SK-N-SH treated with all-trans-retinoic acid at 6 μM for 48 hours (cell line): ENCODE results near the gene LHFPL2.

Experiments used
- ATAC-seq: fragments of 200-7000 bp; cut with Tn5 transposase; 3 replicates; pipeline ENCODE4 v1.9.1; 2020; ENCODE audit warnings: mild to moderate bottlenecking, moderate library complexity
- ARNTL ChIP-seq: fragments of 450-650 bp; formaldehyde crosslinking; IDR thresholded peaks from 2 replicates; pipeline ENCODE4 v1.5.0; 2020; ENCODE audit warnings: low read depth, mild to moderate bottlenecking, moderate library complexity, borderline replicate concordance
- BACH2 ChIP-seq: fragments of 250-450 bp; sonication (Bioruptor Pico); IDR thresholded peaks from 2 replicates; pipeline ENCODE4 v1.9.0; 2021; ENCODE audit warnings: mild to moderate bottlenecking, borderline replicate concordance
- CSDC2 ChIP-seq: fragments of 250-450 bp; sonication (Bioruptor Pico); IDR thresholded peaks from 2 replicates; pipeline ENCODE4 v1.5.0; 2020; ENCODE audit warnings: mild to moderate bottlenecking, moderate library complexity
- ESRRG ChIP-seq: fragments of 250-450 bp; sonication (Bioruptor Pico); IDR thresholded peaks from 2 replicates; pipeline ENCODE4 v1.6.1; 2021; ENCODE audit warnings: mild to moderate bottlenecking
- GLIS3 ChIP-seq: fragments of 250-450 bp; sonication (Bioruptor Pico); IDR thresholded peaks from 2 replicates; pipeline ENCODE4 v1.5.0; 2020; ENCODE audit warnings: mild to moderate bottlenecking, moderate library complexity
- ISL1 ChIP-seq: fragments of 250-450 bp; sonication (Bioruptor Pico); IDR thresholded peaks from 2 replicates; pipeline ENCODE4 v2.1.2; 2022; ENCODE audit warnings: mild to moderate bottlenecking, moderate library complexity
- OSR1 ChIP-seq: fragments of 250-450 bp; sonication (Bioruptor Pico); IDR thresholded peaks from 2 replicates; pipeline ENCODE4 v1.8.0; 2022; ENCODE audit warnings: moderate library complexity, mild to moderate bottlenecking, inconsistent platforms
- RARB ChIP-seq: fragments of 250-450 bp; sonication (Bioruptor Pico); IDR thresholded peaks from 2 replicates; pipeline ENCODE4 v1.8.0; 2021; ENCODE audit warnings: mild to moderate bottlenecking, moderate library complexity
- SNAI2 ChIP-seq: fragments of 250-450 bp; sonication (Bioruptor Pico); IDR thresholded peaks from 2 replicates; pipeline ENCODE4 v1.5.0; 2020; ENCODE audit warnings: mild to moderate bottlenecking, moderate library complexity
- TCF4 ChIP-seq: fragments of 250-450 bp; sonication (Bioruptor Pico); IDR thresholded peaks from 2 replicates; pipeline ENCODE4 v1.8.0; 2021; ENCODE audit warnings: mild to moderate bottlenecking, moderate library complexity, borderline replicate concordance
- TOX ChIP-seq: fragments of 250-450 bp; sonication (Bioruptor Pico); IDR thresholded peaks from 2 replicates; pipeline ENCODE4 v1.8.0; 2021; ENCODE audit warnings: mild to moderate bottlenecking, moderate library complexity, borderline replicate concordance
- ZC3H10 ChIP-seq: fragments of 250-450 bp; sonication (Bioruptor Pico); IDR thresholded peaks from 2 replicates; pipeline ENCODE4 v1.5.1; 2021; ENCODE audit warnings: mild to moderate bottlenecking, moderate library complexity
- ZFP3 ChIP-seq: fragments of 250-450 bp; sonication (Bioruptor Pico); IDR thresholded peaks from 2 replicates; pipeline ENCODE4 v1.5.0; 2020; ENCODE audit warnings: mild to moderate bottlenecking, moderate library complexity
- ZNF565 ChIP-seq: fragments of 450-650 bp; formaldehyde crosslinking; conservative IDR thresholded peaks from 2 replicates; pipeline ENCODE4 v1.5.0; 2020; ENCODE audit warnings: low read depth, mild to moderate bottlenecking, moderate library complexity
- ZNF70 ChIP-seq: fragments of 450-650 bp; formaldehyde crosslinking; IDR thresholded peaks from 2 replicates; pipeline ENCODE4 v1.5.0; 2020; ENCODE audit warnings: mild to moderate bottlenecking, moderate library complexity
- TF ChIP-seq, protein P1 (sequence below): fragments of 250-450 bp; sonication (Bioruptor Pico); IDR thresholded peaks from 2 replicates; pipeline ENCODE4 v1.5.0; 2020; ENCODE audit warnings: mild to moderate bottlenecking, moderate library complexity
- TF ChIP-seq, protein P2 (sequence below): fragments of 250-450 bp; sonication (Bioruptor Pico); IDR thresholded peaks from 2 replicates; pipeline ENCODE4 v1.5.1; 2021; ENCODE audit warnings: mild to moderate bottlenecking, moderate library complexity
- TF ChIP-seq, protein P3 (sequence below): fragments of 250-450 bp; sonication (Bioruptor Pico); IDR thresholded peaks from 2 replicates; pipeline ENCODE4 v1.5.1; 2020; ENCODE audit warnings: low read depth, mild to moderate bottlenecking, moderate library complexity
- TF ChIP-seq, protein P4 (sequence below): fragments of 250-450 bp; sonication (Bioruptor Pico); IDR thresholded peaks from 2 replicates; pipeline ENCODE4 v1.8.0; 2021; ENCODE audit warnings: low read depth, mild to moderate bottlenecking, moderate library complexity, borderline replicate concordance
- TF ChIP-seq, protein P5 (sequence below): fragments of 250-450 bp; sonication (Bioruptor Pico); IDR thresholded peaks from 2 replicates; pipeline ENCODE4 v1.8.0; 2020; ENCODE audit warnings: mild to moderate bottlenecking, moderate library complexity, borderline replicate concordance

Gene LHFPL2

DNA sequence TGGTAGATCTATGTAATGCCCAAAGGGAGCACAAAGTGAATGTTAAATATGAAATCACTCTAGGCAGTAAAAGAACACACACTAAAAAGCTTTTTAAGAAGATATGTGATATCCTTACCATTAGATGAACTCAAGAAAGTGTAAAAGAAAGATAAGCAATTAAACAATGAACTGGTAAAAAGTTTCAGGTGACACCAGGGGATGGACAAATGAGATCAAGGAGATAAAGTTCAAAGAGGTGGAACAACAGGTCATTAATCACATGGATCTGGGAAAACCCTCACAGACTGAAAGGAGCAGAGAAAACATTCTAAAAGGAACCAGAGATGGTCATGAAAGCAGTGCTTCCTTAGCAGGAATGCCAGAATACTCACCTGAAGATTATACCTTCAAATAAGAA, 40.7 kb downstream of the LHFPL2 start:
- no peak for TF ChIP-seq ESRRG (CRISPR knock-in tag)
- TF ChIP-seq ARNTL (CRISPR knock-in tag), result no peak
- TF ChIP-seq GLIS3 (CRISPR knock-in tag), result no peak
- no peak for TF ChIP-seq ZFP3 (CRISPR knock-in tag)
- TF ChIP-seq OSR1, result no peak
- TF ChIP-seq, protein P1, sequence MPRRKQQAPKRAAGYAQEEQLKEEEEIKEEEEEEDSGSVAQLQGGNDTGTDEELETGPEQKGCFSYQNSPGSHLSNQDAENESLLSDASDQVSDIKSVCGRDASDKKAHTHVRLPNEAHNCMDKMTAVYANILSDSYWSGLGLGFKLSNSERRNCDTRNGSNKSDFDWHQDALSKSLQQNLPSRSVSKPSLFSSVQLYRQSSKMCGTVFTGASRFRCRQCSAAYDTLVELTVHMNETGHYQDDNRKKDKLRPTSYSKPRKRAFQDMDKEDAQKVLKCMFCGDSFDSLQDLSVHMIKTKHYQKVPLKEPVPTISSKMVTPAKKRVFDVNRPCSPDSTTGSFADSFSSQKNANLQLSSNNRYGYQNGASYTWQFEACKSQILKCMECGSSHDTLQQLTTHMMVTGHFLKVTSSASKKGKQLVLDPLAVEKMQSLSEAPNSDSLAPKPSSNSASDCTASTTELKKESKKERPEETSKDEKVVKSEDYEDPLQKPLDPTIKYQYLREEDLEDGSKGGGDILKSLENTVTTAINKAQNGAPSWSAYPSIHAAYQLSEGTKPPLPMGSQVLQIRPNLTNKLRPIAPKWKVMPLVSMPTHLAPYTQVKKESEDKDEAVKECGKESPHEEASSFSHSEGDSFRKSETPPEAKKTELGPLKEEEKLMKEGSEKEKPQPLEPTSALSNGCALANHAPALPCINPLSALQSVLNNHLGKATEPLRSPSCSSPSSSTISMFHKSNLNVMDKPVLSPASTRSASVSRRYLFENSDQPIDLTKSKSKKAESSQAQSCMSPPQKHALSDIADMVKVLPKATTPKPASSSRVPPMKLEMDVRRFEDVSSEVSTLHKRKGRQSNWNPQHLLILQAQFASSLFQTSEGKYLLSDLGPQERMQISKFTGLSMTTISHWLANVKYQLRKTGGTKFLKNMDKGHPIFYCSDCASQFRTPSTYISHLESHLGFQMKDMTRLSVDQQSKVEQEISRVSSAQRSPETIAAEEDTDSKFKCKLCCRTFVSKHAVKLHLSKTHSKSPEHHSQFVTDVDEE, result no peak
- TF ChIP-seq SNAI2 (CRISPR knock-in tag), result no peak
- TF ChIP-seq, protein P2, sequence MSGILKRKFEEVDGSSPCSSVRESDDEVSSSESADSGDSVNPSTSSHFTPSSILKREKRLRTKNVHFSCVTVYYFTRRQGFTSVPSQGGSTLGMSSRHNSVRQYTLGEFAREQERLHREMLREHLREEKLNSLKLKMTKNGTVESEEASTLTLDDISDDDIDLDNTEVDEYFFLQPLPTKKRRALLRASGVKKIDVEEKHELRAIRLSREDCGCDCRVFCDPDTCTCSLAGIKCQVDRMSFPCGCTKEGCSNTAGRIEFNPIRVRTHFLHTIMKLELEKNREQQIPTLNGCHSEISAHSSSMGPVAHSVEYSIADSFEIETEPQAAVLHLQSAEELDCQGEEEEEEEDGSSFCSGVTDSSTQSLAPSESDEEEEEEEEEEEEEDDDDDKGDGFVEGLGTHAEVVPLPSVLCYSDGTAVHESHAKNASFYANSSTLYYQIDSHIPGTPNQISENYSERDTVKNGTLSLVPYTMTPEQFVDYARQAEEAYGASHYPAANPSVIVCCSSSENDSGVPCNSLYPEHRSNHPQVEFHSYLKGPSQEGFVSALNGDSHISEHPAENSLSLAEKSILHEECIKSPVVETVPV (CRISPR knock-in tag), result no peak
- no peak for TF ChIP-seq ZC3H10 (CRISPR knock-in tag)
- TF ChIP-seq TOX, result no peak
- TF ChIP-seq BACH2, result no peak
- TF ChIP-seq, protein P3, sequence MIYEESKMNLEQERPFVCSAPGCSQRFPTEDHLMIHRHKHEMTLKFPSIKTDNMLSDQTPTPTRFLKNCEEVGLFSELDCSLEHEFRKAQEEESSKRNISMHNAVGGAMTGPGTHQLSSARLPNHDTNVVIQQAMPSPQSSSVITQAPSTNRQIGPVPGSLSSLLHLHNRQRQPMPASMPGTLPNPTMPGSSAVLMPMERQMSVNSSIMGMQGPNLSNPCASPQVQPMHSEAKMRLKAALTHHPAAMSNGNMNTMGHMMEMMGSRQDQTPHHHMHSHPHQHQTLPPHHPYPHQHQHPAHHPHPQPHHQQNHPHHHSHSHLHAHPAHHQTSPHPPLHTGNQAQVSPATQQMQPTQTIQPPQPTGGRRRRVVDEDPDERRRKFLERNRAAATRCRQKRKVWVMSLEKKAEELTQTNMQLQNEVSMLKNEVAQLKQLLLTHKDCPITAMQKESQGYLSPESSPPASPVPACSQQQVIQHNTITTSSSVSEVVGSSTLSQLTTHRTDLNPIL, result no peak
- no peak for ATAC-seq

DNA sequence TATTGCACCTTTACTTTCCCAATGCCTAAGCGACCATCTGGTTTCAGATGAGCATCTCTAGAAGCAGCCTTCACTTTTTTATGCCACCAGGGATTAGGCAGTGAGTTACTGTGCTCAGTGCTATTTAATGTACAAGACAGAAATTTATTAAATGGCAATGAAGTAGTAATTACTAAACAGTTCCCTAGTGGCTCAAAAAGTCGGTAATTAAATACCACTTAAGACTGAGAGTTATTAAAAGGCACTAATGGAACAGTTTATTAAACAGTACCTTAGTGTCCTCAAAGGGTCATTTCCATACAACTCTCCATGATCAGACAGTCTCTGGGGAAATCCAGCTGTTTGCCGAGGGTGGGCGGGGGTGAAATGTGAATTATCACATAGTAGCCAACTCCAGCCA, 42.3 kb downstream of the LHFPL2 start:
- TF ChIP-seq GLIS3 (CRISPR knock-in tag) (no peak), TCF4 (no peak), ZC3H10 (CRISPR knock-in tag) (no peak), CSDC2 (no peak), RARB (CRISPR knock-in tag) (no peak), OSR1 (no peak), ZNF565 (CRISPR knock-in tag) (no peak), TOX (no peak), SNAI2 (CRISPR knock-in tag) (no peak), ZNF70 (CRISPR knock-in tag) (no peak)
- TF ChIP-seq, protein P4, sequence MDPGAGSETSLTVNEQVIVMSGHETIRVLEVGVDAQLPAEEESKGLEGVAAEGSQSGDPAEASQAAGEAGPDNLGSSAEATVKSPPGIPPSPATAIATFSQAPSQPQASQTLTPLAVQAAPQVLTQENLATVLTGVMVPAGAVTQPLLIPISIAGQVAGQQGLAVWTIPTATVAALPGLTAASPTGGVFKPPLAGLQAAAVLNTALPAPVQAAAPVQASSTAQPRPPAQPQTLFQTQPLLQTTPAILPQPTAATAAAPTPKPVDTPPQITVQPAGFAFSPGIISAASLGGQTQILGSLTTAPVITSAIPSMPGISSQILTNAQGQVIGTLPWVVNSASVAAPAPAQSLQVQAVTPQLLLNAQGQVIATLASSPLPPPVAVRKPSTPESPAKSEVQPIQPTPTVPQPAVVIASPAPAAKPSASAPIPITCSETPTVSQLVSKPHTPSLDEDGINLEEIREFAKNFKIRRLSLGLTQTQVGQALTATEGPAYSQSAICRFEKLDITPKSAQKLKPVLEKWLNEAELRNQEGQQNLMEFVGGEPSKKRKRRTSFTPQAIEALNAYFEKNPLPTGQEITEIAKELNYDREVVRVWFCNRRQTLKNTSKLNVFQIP (CRISPR knock-in tag), result no peak
- TF ChIP-seq, protein P2 (CRISPR knock-in tag), result no peak
- TF ChIP-seq, all 23 proteins: peak for 0
- ATAC-seq, result no peak

DNA sequence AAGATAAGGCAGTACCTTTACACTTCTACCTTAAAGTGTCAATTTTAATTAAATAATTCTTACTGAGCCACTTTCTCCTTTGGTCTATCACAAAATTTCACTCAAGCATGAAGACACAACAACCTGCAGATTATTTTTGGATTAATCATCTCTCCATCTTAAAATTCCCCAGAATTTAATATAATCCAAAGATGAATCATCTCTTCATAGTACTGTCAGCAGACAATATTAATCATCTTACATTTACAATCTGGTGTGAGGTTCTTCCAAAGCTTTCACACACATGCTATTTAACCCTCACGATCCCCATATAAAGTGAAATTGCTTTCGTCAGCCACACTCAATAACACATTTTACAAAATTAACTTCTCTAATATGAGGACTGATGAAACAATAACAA, 43.0 kb downstream of the LHFPL2 start:
- no peak for TF ChIP-seq ESRRG (CRISPR knock-in tag)
- TF ChIP-seq, protein P5, sequence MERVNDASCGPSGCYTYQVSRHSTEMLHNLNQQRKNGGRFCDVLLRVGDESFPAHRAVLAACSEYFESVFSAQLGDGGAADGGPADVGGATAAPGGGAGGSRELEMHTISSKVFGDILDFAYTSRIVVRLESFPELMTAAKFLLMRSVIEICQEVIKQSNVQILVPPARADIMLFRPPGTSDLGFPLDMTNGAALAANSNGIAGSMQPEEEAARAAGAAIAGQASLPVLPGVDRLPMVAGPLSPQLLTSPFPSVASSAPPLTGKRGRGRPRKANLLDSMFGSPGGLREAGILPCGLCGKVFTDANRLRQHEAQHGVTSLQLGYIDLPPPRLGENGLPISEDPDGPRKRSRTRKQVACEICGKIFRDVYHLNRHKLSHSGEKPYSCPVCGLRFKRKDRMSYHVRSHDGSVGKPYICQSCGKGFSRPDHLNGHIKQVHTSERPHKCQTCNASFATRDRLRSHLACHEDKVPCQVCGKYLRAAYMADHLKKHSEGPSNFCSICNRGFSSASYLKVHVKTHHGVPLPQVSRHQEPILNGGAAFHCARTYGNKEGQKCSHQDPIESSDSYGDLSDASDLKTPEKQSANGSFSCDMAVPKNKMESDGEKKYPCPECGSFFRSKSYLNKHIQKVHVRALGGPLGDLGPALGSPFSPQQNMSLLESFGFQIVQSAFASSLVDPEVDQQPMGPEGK (CRISPR knock-in tag), result no peak
- peak; percentile 46; the same call in 1 of the 2 replicates for TF ChIP-seq ISL1 (CRISPR knock-in tag)
- TF ChIP-seq, all 23 proteins: peak for 1
- no peak for ATAC-seq
